DND-41 (cell line): ENCODE results near the gene FYB1.

Source experiments
- CTCF ChIP-seq: IDR thresholded peaks from 2 replicates; pipeline ENCODE4 v1.5.1; 2012; ENCODE audit warnings: borderline replicate concordance, low read length, moderate library complexity, mild to moderate bottlenecking; ENCODE audit not compliant: poor library complexity, severe bottlenecking; ENCODE audit errors: extremely low read depth
- EZH2 ChIP-seq: IDR thresholded peaks from 3 replicates; pipeline ENCODE4 v1.6.1; 2012; ENCODE audit warnings: borderline replicate concordance, low read depth, mild to moderate bottlenecking, moderate library complexity, low read length, inconsistent platforms; ENCODE audit not compliant: severe bottlenecking

- TF ChIP-seq CTCF (no peak), EZH2 (no peak)
These were observed 7.6 kb downstream of the FYB1 start for GRCh38 chr5:39211773-39212172.
